Measurements from ENCODE around the gene LCLAT1.

GRCh38 chr2:30492185-30492584 is 45.1 kb downstream of the LCLAT1 start:
- TF ChIP-seq CTCF (IDR thresholded peaks at IDR 0.05) (no peak), TEAD4 (IDR thresholded peaks at IDR 0.05; ENCODE audit: borderline replicate concordance, insufficient read depth) (no peak), USF1 (IDR thresholded peaks at IDR 0.05; ENCODE audit: borderline replicate concordance, low read depth) (no peak), RCOR1 (IDR thresholded peaks at IDR 0.05; ENCODE audit: low read length) (no peak), RAD21 (IDR thresholded peaks at IDR 0.05; ENCODE audit: low read length) (no peak)
